Measurements from ENCODE around the gene PRCC. TPM values are rescaled to one million over a fixed set of nuclear protein-coding genes. Genes with fewer than 3 reads are reported as not detected.

PRCC gene
- total and polyA plus RNA-seq, 2 of the 8 experiments (the other 6 are each of a cell fraction or from before 2014, with no cell fraction given) = 95.2 to 115 TPM

GRCh38 chr1:156836041-156836654 is 68.8 kb downstream of the PRCC start (continued):
- TF ChIP-seq, protein P1, sequence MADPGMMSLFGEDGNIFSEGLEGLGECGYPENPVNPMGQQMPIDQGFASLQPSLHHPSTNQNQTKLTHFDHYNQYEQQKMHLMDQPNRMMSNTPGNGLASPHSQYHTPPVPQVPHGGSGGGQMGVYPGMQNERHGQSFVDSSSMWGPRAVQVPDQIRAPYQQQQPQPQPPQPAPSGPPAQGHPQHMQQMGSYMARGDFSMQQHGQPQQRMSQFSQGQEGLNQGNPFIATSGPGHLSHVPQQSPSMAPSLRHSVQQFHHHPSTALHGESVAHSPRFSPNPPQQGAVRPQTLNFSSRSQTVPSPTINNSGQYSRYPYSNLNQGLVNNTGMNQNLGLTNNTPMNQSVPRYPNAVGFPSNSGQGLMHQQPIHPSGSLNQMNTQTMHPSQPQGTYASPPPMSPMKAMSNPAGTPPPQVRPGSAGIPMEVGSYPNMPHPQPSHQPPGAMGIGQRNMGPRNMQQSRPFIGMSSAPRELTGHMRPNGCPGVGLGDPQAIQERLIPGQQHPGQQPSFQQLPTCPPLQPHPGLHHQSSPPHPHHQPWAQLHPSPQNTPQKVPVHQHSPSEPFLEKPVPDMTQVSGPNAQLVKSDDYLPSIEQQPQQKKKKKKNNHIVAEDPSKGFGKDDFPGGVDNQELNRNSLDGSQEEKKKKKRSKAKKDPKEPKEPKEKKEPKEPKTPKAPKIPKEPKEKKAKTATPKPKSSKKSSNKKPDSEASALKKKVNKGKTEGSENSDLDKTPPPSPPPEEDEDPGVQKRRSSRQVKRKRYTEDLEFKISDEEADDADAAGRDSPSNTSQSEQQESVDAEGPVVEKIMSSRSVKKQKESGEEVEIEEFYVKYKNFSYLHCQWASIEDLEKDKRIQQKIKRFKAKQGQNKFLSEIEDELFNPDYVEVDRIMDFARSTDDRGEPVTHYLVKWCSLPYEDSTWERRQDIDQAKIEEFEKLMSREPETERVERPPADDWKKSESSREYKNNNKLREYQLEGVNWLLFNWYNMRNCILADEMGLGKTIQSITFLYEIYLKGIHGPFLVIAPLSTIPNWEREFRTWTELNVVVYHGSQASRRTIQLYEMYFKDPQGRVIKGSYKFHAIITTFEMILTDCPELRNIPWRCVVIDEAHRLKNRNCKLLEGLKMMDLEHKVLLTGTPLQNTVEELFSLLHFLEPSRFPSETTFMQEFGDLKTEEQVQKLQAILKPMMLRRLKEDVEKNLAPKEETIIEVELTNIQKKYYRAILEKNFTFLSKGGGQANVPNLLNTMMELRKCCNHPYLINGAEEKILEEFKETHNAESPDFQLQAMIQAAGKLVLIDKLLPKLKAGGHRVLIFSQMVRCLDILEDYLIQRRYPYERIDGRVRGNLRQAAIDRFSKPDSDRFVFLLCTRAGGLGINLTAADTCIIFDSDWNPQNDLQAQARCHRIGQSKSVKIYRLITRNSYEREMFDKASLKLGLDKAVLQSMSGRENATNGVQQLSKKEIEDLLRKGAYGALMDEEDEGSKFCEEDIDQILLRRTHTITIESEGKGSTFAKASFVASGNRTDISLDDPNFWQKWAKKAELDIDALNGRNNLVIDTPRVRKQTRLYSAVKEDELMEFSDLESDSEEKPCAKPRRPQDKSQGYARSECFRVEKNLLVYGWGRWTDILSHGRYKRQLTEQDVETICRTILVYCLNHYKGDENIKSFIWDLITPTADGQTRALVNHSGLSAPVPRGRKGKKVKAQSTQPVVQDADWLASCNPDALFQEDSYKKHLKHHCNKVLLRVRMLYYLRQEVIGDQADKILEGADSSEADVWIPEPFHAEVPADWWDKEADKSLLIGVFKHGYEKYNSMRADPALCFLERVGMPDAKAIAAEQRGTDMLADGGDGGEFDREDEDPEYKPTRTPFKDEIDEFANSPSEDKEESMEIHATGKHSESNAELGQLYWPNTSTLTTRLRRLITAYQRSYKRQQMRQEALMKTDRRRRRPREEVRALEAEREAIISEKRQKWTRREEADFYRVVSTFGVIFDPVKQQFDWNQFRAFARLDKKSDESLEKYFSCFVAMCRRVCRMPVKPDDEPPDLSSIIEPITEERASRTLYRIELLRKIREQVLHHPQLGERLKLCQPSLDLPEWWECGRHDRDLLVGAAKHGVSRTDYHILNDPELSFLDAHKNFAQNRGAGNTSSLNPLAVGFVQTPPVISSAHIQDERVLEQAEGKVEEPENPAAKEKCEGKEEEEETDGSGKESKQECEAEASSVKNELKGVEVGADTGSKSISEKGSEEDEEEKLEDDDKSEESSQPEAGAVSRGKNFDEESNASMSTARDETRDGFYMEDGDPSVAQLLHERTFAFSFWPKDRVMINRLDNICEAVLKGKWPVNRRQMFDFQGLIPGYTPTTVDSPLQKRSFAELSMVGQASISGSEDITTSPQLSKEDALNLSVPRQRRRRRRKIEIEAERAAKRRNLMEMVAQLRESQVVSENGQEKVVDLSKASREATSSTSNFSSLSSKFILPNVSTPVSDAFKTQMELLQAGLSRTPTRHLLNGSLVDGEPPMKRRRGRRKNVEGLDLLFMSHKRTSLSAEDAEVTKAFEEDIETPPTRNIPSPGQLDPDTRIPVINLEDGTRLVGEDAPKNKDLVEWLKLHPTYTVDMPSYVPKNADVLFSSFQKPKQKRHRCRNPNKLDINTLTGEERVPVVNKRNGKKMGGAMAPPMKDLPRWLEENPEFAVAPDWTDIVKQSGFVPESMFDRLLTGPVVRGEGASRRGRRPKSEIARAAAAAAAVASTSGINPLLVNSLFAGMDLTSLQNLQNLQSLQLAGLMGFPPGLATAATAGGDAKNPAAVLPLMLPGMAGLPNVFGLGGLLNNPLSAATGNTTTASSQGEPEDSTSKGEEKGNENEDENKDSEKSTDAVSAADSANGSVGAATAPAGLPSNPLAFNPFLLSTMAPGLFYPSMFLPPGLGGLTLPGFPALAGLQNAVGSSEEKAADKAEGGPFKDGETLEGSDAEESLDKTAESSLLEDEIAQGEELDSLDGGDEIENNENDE (IDR thresholded peaks at IDR 0.05; ENCODE audit: insufficient replicate concordance, low read length) = no peak
- TF ChIP-seq POU5F1 (IDR thresholded peaks at IDR 0.05; ENCODE audit: low read depth, low read length) (no peak), JUND (IDR thresholded peaks at IDR 0.05; ENCODE audit: low read length) (no peak), RAD21 (IDR thresholded peaks at IDR 0.05 in 1 of 2, conservative IDR thresholded peaks at IDR 0.05 in 1 of 2; ENCODE audit: low read depth in 2 of 2, low read length in 2 of 2) (no peak), CBX5 (IDR thresholded peaks at IDR 0.05; ENCODE audit: low read depth, low read length) (no peak)
- TF ChIP-seq, protein P2, sequence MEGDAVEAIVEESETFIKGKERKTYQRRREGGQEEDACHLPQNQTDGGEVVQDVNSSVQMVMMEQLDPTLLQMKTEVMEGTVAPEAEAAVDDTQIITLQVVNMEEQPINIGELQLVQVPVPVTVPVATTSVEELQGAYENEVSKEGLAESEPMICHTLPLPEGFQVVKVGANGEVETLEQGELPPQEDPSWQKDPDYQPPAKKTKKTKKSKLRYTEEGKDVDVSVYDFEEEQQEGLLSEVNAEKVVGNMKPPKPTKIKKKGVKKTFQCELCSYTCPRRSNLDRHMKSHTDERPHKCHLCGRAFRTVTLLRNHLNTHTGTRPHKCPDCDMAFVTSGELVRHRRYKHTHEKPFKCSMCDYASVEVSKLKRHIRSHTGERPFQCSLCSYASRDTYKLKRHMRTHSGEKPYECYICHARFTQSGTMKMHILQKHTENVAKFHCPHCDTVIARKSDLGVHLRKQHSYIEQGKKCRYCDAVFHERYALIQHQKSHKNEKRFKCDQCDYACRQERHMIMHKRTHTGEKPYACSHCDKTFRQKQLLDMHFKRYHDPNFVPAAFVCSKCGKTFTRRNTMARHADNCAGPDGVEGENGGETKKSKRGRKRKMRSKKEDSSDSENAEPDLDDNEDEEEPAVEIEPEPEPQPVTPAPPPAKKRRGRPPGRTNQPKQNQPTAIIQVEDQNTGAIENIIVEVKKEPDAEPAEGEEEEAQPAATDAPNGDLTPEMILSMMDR (IDR thresholded peaks at IDR 0.05; ENCODE audit: control extremely low read depth in 1 of 3, insufficient read depth in 1 of 3, low read depth in 1 of 3, low read length in 3 of 3) = no peak
- TF ChIP-seq, protein P3, sequence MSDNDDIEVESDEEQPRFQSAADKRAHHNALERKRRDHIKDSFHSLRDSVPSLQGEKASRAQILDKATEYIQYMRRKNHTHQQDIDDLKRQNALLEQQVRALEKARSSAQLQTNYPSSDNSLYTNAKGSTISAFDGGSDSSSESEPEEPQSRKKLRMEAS (IDR thresholded peaks at IDR 0.05) = no peak
